Fibroblast of peridontal ligament (primary cell): ENCODE measurements around the gene TMEM131L.
A peak's percentile ranks its signal among the peaks of the same experiment; 100 is the strongest.
"Not testable (repeated sequence)": the region's sequence is repeated elsewhere in the genome, so short reads cannot be mapped to it uniquely, and the experiment has no call there.

ENCODE experiments used
- DNase-seq: peaks from one replicate; pipeline ENCODE4 v3.0.0-alpha.2; 2010; ENCODE audit errors: extremely low read depth

Gene TMEM131L

GRCh38 chr4:153573221-153573620 is 107.1 kb downstream of the TMEM131L start:
- DNase-seq, result no peak

DNA sequence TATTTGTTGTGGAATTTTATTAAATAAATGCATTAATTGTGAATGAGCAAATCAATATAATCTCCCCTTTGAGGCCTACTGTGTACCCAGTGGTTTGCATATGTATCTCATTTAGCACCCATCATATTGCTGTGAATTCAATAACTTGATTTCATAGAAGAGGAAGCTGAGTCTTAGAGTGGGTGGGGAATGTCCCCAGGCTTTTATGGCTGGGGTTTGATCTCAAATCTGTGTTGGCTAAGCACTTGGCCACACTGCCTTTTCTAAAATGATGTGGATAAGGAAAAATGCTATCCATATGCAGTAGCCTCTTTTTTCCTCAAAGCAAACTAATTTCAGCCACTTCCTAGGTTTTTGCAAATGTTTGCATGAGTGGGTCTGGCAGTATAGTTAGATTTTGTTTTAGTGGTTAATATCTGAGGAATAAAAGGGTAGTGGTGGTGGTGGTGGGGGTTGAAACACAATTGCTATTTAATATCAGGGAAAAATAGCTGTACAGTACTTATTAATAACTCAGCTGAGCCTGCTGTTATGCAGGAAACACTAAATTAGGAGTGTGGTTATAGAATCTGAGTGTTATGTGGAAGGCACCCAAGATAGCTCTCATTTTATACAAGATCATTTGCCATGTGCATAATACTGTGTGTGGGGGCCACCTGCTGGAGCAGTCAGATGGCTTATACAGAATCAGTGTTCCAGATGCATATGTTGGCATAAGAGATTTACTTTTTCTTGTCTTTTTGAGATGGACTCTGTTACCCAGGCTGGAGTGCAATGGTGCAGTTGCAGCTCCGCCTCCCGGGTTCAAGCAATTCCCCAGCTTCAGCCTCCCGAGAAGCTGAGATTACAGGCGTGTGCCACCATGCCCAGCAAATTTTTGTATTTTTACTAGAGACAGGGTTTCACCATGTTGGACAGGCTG is 108.0 kb downstream of the TMEM131L start:
- DNase-seq, result peak; percentile 91

DNA sequence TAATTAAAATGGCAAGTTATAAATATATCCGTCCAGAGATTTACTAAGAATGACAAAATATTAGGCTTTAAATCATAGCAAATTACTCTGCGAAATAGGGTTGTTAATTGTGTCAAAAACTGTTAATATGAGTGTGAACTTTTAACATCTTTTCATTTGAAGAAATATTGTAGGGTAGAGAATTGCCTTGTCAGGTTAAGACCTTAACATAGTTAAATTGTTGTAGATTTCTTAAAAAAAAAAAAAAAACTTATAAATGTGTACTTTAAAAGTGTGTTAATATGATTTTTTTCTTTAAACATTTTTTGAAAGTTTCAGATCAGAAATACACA is 110.2 kb downstream of the TMEM131L start:
- DNase-seq, result no peak

DNA sequence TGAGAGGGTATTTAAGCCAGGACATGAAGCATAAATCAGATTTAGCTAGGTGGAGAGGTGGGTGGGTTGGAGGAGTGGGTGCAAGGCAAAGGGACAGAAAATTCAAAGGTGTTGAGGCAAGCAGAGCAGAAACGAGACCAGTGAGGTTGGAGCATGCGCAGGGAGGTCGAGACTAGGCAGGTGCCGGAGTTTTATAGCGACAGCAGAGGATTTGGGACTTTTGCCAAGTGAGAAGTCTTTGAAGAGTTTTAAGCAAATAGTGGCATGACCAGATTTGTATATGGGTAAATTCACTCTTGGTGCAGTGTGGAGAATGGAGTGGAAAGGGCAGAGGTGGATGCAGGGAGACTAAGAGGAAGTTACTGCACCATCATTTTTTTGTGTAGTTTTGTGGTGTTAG is 110.9 kb downstream of the TMEM131L start:
- no peak for DNase-seq

- DNase-seq, result no peak
Observed at GRCh38 chr4:153579410-153579809, 113.2 kb downstream of the TMEM131L start.

- no peak for DNase-seq
Observed at GRCh38 chr4:153579872-153580271, 113.7 kb downstream of the TMEM131L start.

DNA sequence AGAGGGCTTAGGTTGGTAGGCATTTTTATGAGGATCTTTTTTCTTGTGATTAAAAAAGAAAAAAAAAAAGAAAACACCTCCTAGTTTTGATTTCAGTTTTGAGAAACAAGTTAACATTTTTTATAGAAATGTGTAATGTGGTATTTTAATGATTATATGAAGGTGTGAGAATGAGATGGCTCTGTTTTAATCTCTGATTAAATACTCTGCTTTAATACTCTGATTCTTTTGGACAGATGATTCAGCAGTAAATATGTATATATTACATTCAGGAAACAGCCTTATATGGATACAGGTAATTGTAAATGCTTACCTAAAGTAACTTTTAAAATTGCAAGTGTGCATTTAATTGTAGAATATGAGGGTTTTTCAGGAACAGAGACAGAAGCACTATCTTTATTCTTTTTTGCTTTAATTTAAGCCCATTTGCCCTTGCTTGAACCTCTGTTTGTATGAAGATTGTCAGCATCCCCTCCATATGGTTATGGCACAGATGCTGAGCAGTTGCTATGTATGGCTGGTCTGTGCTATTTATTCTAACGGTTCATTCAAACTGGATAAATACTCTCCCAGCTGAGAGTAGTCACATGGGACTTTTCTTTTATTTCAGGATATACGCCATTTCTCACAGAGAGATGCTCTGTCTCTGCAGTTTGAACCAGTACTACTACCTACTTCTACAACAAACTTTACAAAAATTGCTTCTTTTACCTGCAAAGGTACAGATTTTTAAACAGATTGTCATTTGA is 117.0 kb downstream of the TMEM131L start:
- DNase-seq, result no peak

DNA sequence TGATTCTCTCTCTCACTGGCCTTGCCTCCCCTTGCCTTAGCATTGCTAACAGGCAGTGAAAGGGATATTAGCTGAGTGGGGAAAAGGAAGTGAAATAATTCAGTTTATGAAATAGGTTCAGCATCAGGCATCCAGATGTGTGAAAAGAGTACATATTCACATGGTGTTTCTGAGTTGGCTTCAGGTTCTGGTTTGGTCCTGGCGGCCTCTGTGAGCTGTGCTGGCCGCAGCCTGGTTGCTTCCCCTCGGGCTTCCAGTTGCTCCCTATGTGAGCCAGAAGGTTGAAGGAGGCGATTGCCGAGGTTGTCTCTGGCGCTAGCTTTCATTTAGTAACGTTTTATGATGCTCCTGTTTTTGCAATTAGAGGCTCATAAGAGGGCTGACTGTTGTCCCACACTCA is 118.9 kb downstream of the TMEM131L start:
- DNase-seq, result no peak

DNA sequence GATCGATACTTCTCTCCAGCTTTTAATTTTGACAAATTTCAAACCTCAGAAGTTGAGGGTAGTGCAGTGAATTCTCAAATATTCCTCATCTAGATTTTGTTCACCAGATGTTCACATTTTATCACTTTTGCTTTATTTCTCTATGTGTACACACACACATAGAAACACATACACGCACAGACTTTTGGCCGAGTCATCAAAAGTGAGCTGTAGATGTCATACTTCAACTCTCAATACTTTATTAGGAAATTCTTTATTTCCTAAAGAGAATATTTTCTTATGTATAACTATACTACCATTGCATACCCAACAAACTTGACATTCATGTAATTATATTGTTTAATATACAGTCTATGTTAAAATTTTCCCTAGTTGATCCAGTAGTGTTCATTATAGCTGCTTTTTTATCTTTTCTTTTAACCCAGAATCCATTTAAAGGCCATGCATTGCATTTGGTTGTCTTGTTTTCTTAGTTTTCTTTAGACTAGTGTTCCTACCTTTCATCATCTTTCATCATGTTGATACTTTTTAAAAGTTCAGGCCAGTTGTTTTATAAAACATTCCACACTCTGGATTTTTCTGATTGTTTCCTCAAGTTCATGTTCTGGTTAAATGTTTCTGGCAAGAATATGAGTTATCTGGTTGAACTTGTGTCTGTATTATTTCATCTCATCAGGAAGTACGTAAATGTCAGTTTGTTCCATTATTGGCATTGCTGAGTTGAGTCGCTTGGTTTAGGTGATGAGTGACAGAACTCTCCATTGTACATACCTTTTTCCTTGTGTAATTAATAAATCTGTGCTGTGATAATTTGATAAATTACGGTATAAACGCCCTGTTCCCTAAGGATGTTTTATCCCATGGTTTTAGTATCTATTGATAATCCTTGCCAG is 123.8 kb downstream of the TMEM131L start:
- peak; percentile 18 for DNase-seq

DNA sequence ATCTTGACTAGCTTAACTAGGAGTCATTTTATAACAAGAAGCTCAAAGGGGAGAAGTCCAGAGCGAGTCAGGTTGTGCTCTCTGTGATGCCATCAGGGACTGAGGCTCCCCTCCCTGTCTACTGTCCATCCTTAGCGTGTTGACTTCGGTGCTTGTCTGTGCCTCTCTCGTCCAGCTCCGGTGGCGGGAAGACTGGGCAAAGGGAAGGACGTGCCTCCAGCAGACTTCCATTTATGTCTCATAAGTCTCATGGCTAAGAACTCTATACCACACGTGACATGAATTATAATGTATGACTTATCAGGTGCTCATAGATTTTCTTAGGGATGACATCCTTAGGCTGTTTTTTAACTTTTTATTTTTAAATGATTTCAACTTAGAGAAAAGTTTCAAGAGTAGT is 125.3 kb downstream of the TMEM131L start:
- DNase-seq, result no peak

- peak; percentile 23 for DNase-seq
Observed at GRCh38 chr4:153592064-153592463, 125.9 kb downstream of the TMEM131L start.

GRCh38 chr4:153593161-153593560 is 127.0 kb downstream of the TMEM131L start:
- peak; percentile 12 for DNase-seq

- peak; percentile 66 for DNase-seq
Observed at GRCh38 chr4:153594210-153594609, 128.1 kb downstream of the TMEM131L start.

DNA sequence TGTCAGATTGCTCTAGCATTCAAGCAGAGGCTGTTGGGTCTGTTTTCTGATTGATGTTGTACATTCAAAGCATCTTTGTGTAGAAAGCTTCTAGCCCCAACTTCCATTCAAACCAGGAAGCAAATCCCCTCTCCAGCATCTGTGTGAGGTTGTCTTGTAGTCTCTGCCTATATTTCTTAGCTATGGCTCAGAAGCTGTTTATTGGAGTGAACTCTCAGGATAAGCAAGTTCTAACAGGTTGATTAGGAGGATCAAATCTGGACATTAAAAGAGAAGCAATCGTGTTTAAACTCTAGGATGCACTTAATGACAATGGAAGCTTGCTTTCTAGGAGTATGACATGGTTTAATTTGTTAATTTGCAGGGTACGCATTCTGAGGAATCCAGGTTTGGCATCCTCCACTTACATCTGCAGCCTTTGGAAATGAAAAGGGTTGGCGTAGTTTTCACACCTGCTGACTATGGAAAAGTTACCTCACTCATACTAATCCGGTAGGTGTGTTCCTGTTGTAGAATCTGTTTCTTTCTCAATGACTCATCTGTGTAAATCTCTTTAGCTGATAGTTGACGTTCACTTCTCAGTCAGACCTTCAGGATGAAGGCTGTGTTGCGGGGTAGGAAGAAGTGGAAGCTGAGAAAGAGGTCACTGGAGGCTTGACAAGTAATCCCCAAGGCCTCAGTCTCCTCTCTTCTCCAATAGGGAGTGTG is 129.9 kb downstream of the TMEM131L start:
- DNase-seq, result no peak

DNA sequence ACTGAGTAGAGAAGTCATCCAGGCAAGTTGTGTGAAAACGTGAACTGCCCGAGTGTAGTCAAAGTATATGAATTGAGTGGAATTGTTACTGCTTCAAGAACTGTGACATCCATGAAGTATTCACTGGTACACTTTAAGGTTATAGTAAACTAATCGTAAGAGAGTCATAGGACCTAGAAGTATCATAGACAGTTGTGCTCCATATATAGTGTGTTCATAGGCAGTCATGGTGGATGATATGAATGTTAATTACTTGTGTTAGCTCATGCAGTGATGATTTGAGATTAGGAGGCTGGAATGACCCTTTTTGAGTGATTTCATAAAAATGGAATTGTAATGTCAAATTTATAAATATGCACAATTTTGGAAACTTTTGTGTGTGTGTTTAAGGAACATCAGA is 136.6 kb downstream of the TMEM131L start:
- DNase-seq, result no peak

GRCh38 chr4:153603258-153603657 is 137.1 kb downstream of the TMEM131L start:
- DNase-seq, result no peak

GRCh38 chr4:153603835-153604234 is 137.7 kb downstream of the TMEM131L start:
- DNase-seq, result no peak

DNA sequence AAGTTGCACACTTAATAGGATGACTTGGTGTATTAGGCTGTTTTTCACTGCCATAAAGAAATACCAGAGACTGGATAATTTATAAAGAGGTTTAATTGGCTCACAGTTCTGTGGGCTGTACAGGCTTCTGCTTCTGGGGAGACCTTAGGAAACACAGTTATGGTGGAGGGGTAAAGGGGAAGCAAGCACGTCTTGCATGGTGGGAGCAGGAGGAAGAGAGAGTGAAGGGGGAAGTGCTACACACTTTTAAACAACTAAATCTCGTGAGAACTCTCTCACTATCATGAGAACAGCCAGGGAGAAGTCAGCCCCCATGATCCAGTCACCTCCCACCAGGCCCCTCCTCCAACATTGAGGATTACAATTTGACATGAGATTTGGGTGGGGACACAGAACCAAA is 142.9 kb downstream of the TMEM131L start:
- DNase-seq, result not testable (repeated sequence)

DNA sequence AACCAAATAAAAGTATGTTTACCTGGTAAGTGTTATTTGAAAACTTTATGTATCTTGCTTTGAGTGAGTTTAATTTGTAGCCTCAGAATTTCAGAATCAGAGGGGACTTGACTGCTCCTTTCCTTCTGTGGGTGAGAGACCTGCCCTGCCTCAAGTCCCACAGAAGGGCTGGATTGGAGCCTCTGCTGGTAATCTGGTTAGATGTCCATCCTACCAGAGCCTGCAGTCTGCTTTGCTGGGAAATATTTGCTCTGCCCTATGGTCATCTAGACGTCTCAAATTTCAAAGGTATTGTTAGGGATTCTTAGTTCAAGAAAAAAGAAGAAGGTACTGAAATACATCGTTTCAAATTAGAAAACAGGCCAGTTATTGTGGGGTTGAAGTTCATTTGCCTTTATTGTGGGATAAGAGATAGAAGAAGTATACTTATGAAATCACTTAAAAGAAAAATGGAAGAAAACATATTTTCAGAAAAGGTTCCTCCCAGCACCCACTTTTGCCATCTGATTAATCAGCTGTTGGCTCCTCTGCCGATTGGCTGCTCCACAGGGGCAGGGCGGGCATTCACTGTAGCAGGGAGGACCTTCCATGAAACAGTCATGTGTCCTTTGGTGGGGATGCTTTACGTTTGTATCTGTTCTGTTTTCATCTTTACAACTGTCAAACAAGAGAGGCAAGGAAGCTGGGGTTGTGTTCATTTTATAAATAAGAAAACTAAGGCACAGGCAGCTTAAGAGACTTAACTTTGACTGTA is 144.6 kb downstream of the TMEM131L start:
- no peak for DNase-seq

GRCh38 chr4:153611679-153612078 is 145.5 kb downstream of the TMEM131L start:
- DNase-seq, result peak; percentile 51

DNA sequence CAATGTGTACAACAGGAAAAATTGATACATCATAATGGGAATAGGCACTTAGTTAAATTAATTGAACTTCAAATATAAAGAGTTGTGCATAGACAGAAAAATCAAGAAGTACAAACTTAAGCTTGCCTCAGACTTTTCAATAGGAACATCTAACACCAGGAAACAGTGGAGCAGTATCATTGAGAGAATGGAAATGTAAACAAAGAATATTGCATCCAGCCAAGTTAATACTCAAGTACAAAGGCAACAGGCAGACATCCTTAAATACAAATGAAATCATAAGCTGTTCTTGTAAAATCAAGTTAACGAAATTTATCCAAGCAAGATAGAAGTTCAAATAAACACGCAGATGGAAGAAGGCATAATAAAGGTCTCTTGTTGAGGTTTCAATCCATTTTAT is 146.7 kb downstream of the TMEM131L start:
- DNase-seq, result no peak
